ENCODE measurements around the gene ZNF568. TPM values are rescaled to one million over a fixed set of nuclear protein-coding genes. Genes with fewer than 3 reads are reported as not detected.

ZNF568 gene
- total RNA-seq = 10 to 100 TPM; 13.2 to 14.7 TPM

- H3K27me3 Mint-ChIP-seq = no peaks in the 10 kb centered on the region
- peaks cover 66% of the 10 kb centered on the region for H3K36me3 Mint-ChIP-seq
- POLR2A ChIA-PET = interaction anchor here (0.5 to 1.5 kb wide), 7 partner anchors 66 to 590 kb away, joined by 3 to 9 read pairs (median 4); partner anchors contain the start of genes ZNF345, ZNF382, ZNF420 and ZNF790
- peak within 1 kb of the TSS; percentile 98 for H3K27ac Mint-ChIP-seq
- peak within 1 kb of the TSS; percentile 88 for H3K4me3 Mint-ChIP-seq
- peak; percentile 98 for ATAC-seq (ENCODE audit: low read depth)
- peaks cover 22% of the 10 kb centered on the region for H3K4me1 Mint-ChIP-seq
- peak; percentile 93 for DNase-seq
- H3K9me3 Mint-ChIP-seq = peaks cover 19% of the 10 kb centered on the region
Observed at GRCh38 chr19:36915992-36916830, at the start of gene ZNF568, which contains the start of gene ZNF829. ZNF568 (plus strand) TSS chr19:36916332; CDS start chr19:36922771, 6,439 bp downstream. ZNF829 (minus strand) TSS chr19:36916291; CDS start chr19:36915167, 1,124 bp downstream.

- no peak for ATAC-seq (ENCODE audit: low read depth)
- no peak overlapping the region for H3K4me3 Mint-ChIP-seq
- peaks cover 45% of the 10 kb centered on the region for H3K36me3 Mint-ChIP-seq
- H3K27ac Mint-ChIP-seq = no peak overlapping the region
- POLR2A ChIA-PET = no interaction called here
- H3K4me1 Mint-ChIP-seq = no peaks in the 10 kb centered on the region
- no peak for DNase-seq
- H3K9me3 Mint-ChIP-seq = peaks cover 24% of the 10 kb centered on the region
- no peaks in the 10 kb centered on the region for H3K27me3 Mint-ChIP-seq
Observed at GRCh38 chr19:36876993-36877938, 38.9 kb upstream of the ZNF568 start.

GRCh38 chr19:36891768-36892357, 24.3 kb upstream of the ZNF568 start:
- Mint-ChIP-seq H3K4me3 (no peak overlapping the region), H3K9me3 (peaks cover 44% of the 10 kb centered on the region), H3K27me3 (no peaks in the 10 kb centered on the region), H3K27ac (no peak overlapping the region), H3K4me1 (no peaks in the 10 kb centered on the region), H3K36me3 (peaks cover 70% of the 10 kb centered on the region)
- no peak for DNase-seq
- no peak for ATAC-seq (ENCODE audit: low read depth)
- POLR2A ChIA-PET = no interaction called here

- Mint-ChIP-seq H3K9me3 (peaks cover 43% of the 10 kb centered on the region), H3K36me3 (peaks cover 87% of the 10 kb centered on the region), H3K27me3 (no peaks in the 10 kb centered on the region), H3K27ac (no peak overlapping the region), H3K4me3 (no peak overlapping the region), H3K4me1 (no peaks in the 10 kb centered on the region)
- ATAC-seq (ENCODE audit: low read depth) = no peak
- DNase-seq = no peak
- POLR2A ChIA-PET = no interaction called here
Observed at GRCh38 chr19:36894849-36895383, 21.2 kb upstream of the ZNF568 start.

- no peak for ATAC-seq (ENCODE audit: low read depth)
- no peaks in the 10 kb centered on the region for H3K27me3 Mint-ChIP-seq
- H3K27ac Mint-ChIP-seq = no peak overlapping the region
- H3K4me3 Mint-ChIP-seq = no peak overlapping the region
- POLR2A ChIA-PET = no interaction called here
- peaks cover 88% of the 10 kb centered on the region for H3K36me3 Mint-ChIP-seq
- peaks cover 36% of the 10 kb centered on the region for H3K9me3 Mint-ChIP-seq
- DNase-seq = no peak
- H3K4me1 Mint-ChIP-seq = no peaks in the 10 kb centered on the region
Observed at GRCh38 chr19:36898422-36898821, 17.7 kb upstream of the ZNF568 start.

- DNase-seq = peak; percentile 34
- Mint-ChIP-seq H3K27me3 (no peaks in the 10 kb centered on the region), H3K4me3 (peak overlapping the region; percentile 88), H3K36me3 (peaks cover 66% of the 10 kb centered on the region), H3K4me1 (peaks cover 22% of the 10 kb centered on the region), H3K9me3 (peaks cover 19% of the 10 kb centered on the region), H3K27ac (peak overlapping the region; percentile 98)
- POLR2A ChIA-PET = interaction anchor here (0.5 to 1.5 kb wide), 6 partner anchors 66 to 590 kb away, joined by 3 to 9 read pairs (median 4); partner anchors contain the start of genes ZNF345, ZNF382, ZNF420 and ZNF790
- no peak for ATAC-seq (ENCODE audit: low read depth)
Observed at GRCh38 chr19:36916991-36917390, 859 bp downstream of the ZNF568 start.

GRCh38 chr19:36918090-36918489, 2.0 kb downstream of the ZNF568 start:
- Mint-ChIP-seq H3K4me1 (peaks cover 22% of the 10 kb centered on the region), H3K27ac (no peak overlapping the region), H3K9me3 (peaks cover 22% of the 10 kb centered on the region), H3K36me3 (peaks cover 66% of the 10 kb centered on the region), H3K4me3 (peak overlapping the region; percentile 21), H3K27me3 (no peaks in the 10 kb centered on the region)
- ATAC-seq (ENCODE audit: low read depth) (no peak), DNase-seq (no peak)
- POLR2A ChIA-PET = no interaction called here

GRCh38 chr19:36931684-36932083, 15.6 kb downstream of the ZNF568 start:
- H3K36me3 Mint-ChIP-seq = peaks cover 47% of the 10 kb centered on the region
- no peak overlapping the region for H3K27ac Mint-ChIP-seq
- no peaks in the 10 kb centered on the region for H3K4me1 Mint-ChIP-seq
- peaks cover 20% of the 10 kb centered on the region for H3K9me3 Mint-ChIP-seq
- ATAC-seq (ENCODE audit: low read depth) (no peak), DNase-seq (no peak)
- H3K4me3 Mint-ChIP-seq = no peak overlapping the region
- H3K27me3 Mint-ChIP-seq = no peaks in the 10 kb centered on the region
- POLR2A ChIA-PET = no interaction called here

- POLR2A ChIA-PET = no interaction called here
- Mint-ChIP-seq H3K4me1 (no peaks in the 10 kb centered on the region), H3K9me3 (peaks cover 21% of the 10 kb centered on the region), H3K36me3 (peaks cover 71% of the 10 kb centered on the region), H3K4me3 (no peak overlapping the region), H3K27me3 (no peaks in the 10 kb centered on the region), H3K27ac (no peak overlapping the region)
- no peak for ATAC-seq (ENCODE audit: low read depth)
- no peak for DNase-seq
Observed at GRCh38 chr19:36939153-36939552, 23.0 kb downstream of the ZNF568 start.

GRCh38 chr19:36950335-36951119, 34.4 kb downstream of the ZNF568 start:
- Mint-ChIP-seq H3K36me3 (peaks cover 47% of the 10 kb centered on the region), H3K4me1 (no peaks in the 10 kb centered on the region), H3K27me3 (no peaks in the 10 kb centered on the region), H3K27ac (no peak overlapping the region), H3K4me3 (no peak overlapping the region), H3K9me3 (peaks cover 35% of the 10 kb centered on the region)
- POLR2A ChIA-PET = no interaction called here
- DNase-seq (no peak), ATAC-seq (ENCODE audit: low read depth) (no peak)

GRCh38 chr19:36962346-36962745, 46.2 kb downstream of the ZNF568 start:
- Mint-ChIP-seq H3K27ac (no peak overlapping the region), H3K4me3 (no peak overlapping the region), H3K4me1 (no peaks in the 10 kb centered on the region), H3K9me3 (peaks cover 35% of the 10 kb centered on the region), H3K36me3 (peaks cover 1% of the 10 kb centered on the region), H3K27me3 (no peaks in the 10 kb centered on the region)
- POLR2A ChIA-PET = no interaction called here
- DNase-seq (no peak), ATAC-seq (ENCODE audit: low read depth) (no peak)

GRCh38 chr19:36963280-36963679, 47.1 kb downstream of the ZNF568 start:
- DNase-seq = no peak
- Mint-ChIP-seq H3K36me3 (peaks cover 1% of the 10 kb centered on the region), H3K9me3 (peaks cover 33% of the 10 kb centered on the region), H3K27ac (no peak overlapping the region), H3K4me1 (no peaks in the 10 kb centered on the region), H3K4me3 (no peak overlapping the region), H3K27me3 (no peaks in the 10 kb centered on the region)
- POLR2A ChIA-PET = no interaction called here
- ATAC-seq (ENCODE audit: low read depth) = no peak

Measured in activated naive CD8-positive, alpha-beta T cell treated with anti-CD3 and anti-CD28 coated beads, Interleukin-2, amount 10 ng/mL, durations not matched to agents 7 days and 5 days (primary cell).